ENCODE results near the gene PLXNA4. TPM values are rescaled to one million over a fixed set of nuclear protein-coding genes. Genes with fewer than 3 reads are reported as not detected.
"Not testable (repeated sequence)": the region's sequence is repeated elsewhere in the genome, so short reads cannot be mapped to it uniquely, and the experiment has no call there.

The PLXNA4 gene
- total and polyA plus RNA-seq, 10 donors: 0.15 to 14.7 (median 8.7) TPM

GRCh38 chr7:132393789-132394261 is 182.4 kb downstream of the PLXNA4 start:
- TF ChIP-seq POLR2AphosphoS5 (IDR thresholded peaks at IDR 0.05) (peak in 1 of 3 donors; percentile 40), CTCF (IDR thresholded peaks at IDR 0.05 in 8 of 11, conservative IDR thresholded peaks at IDR 0.05 in 3 of 11) (no peak), POLR2A (IDR thresholded peaks at IDR 0.05) (no peak)
- intact Hi-C loops (cut with DNase I; ENCODE audit: low total_unique reads): no loop called here
- Histone ChIP-seq H3K4me3 (no peak overlapping the region), H3K4me1 (peaks cover 0 to 14% (median 5%) of the 10 kb centered on the region in 6 donors), H3K27me3 (replicated peaks in 1 of 7) (no peaks in the 10 kb centered on the region), H3K27ac (no peak overlapping the region), H3K36me3 (no peaks in the 10 kb centered on the region), H3K9me3 (peaks cover 0 to 4% (median 0%) of the 10 kb centered on the region in 8 donors)
- DNase-seq: peak; percentile 77
- 65 to 70% (median 67%) methylated on average over 9 of the region's 9 CpGs for WGBS, 5 donors

DNA sequence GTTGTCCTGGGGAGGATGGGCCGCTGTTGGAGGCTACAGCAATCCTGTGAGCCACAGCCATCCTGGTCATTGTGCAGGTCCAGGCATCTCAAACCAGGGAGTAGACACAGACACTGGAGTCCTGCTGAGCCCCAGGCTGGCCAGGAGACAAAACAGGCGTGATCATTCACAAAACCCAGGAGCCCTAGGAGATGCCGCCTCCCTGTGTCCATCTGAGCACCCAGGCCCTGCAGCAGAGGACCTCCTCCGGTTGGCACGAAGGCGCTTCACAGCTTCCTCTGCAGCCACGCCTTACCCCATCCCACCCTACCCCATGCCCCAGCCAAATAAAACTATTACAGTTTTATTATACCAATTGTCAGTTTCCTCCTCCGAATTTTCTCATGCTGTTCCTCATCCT is 183.6 kb downstream of the PLXNA4 start:
- TF ChIP-seq POLR2A (IDR thresholded peaks at IDR 0.05) (no peak), CTCF (IDR thresholded peaks at IDR 0.05 in 8 of 11, conservative IDR thresholded peaks at IDR 0.05 in 3 of 11) (no peak)
- Histone ChIP-seq H3K4me1 (peaks cover 0 to 14% (median 5%) of the 10 kb centered on the region in 6 donors), H3K27me3 (replicated peaks in 1 of 7) (no peaks in the 10 kb centered on the region), H3K4me3 (no peak overlapping the region), H3K36me3 (no peaks in the 10 kb centered on the region), H3K27ac (no peak overlapping the region), H3K9me3 (peaks cover 0 to 4% (median 0%) of the 10 kb centered on the region in 8 donors)
- peak; percentile 66 for DNase-seq
- intact Hi-C loops (cut with DNase I; ENCODE audit: low total_unique reads): no loop called here
- 86 to 96% (median 89%) methylated on average over 8 of the region's 8 CpGs for WGBS, 5 donors

DNA sequence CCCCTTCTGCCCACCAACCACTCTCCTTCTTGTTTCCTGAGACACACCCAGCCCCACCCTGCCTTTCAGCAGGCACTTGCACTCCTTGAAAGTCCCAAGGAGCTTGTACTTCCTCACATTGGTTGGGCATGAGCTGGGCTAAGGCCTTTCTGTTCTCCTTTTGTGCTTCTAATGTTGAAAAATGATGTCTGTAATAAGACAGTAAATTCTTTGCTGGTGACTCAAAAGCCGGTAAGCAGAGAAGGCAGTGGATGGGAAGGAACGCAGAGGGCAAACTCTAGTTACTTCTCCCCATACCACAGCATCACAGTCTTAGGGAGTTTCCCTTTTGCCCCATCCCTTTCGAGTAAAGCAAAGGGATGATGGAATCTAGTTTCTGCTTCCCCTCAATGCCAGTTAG is 185.6 kb downstream of the PLXNA4 start:
- Histone ChIP-seq H3K27me3 (replicated peaks in 1 of 7) (peaks cover 0 to 7% (median 0%) of the 10 kb centered on the region in 7 donors), H3K9me3 (peaks cover 0 to 4% (median 0%) of the 10 kb centered on the region in 8 donors), H3K27ac (no peak overlapping the region), H3K4me1 (peaks cover 0 to 17% (median 7%) of the 10 kb centered on the region in 6 donors), H3K4me3 (no peak overlapping the region), H3K36me3 (no peaks in the 10 kb centered on the region)
- no peak for TF ChIP-seq POLR2AphosphoS5 (IDR thresholded peaks at IDR 0.05)
- TF ChIP-seq POLR2A (IDR thresholded peaks at IDR 0.05): no peak
- TF ChIP-seq CTCF (IDR thresholded peaks at IDR 0.05 in 8 of 11, conservative IDR thresholded peaks at IDR 0.05 in 3 of 11): no peak
- intact Hi-C loops (cut with DNase I; ENCODE audit: low total_unique reads): no loop called here
- no peak for DNase-seq
- WGBS, 5 donors: 58 to 78% (median 75%) methylated on average over 3 of the region's 3 CpGs

DNA sequence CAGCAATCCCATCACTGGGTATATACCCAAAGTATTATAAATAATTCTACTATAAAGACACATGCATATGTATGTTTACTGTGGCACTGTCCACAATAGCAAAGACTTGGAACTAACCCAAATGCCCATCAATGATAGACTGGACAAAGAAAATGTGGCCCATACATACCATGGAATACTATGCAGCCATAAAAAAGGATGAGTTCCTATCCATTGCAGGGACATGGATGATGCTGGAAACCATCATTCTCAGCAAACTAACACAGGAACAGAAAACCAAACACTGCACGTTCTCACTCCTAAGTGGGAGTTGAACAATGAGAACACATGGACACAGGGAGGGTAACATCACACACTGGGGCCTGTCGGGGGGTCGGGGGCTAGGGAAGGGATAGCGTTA is 186.2 kb downstream of the PLXNA4 start:
- H3K4me3 ChIP-seq; H3K36me3 ChIP-seq; H3K9me3 ChIP-seq; H3K27ac ChIP-seq; intact Hi-C loops (cut with DNase I; ENCODE audit: low total_unique reads); H3K27me3 ChIP-seq (replicated peaks in 1 of 7): not testable (repeated sequence)
- DNase-seq: peak; percentile 10
- H3K4me1 ChIP-seq: peaks cover 0 to 17% (median 7%) of the 10 kb centered on the region in 6 donors
- WGBS, 5 donors: 86 to 96% (median 90%) methylated on average over 4 of the region's 4 CpGs

- 65 to 100% (median 89%) methylated on average over 1 of the region's 1 CpG for WGBS, 5 donors
- no peak overlapping the region for H3K27ac ChIP-seq
- no peak for TF ChIP-seq POLR2AphosphoS5 (IDR thresholded peaks at IDR 0.05)
- no peak for TF ChIP-seq CTCF (IDR thresholded peaks at IDR 0.05 in 8 of 11, conservative IDR thresholded peaks at IDR 0.05 in 3 of 11)
- no peak for TF ChIP-seq POLR2A (IDR thresholded peaks at IDR 0.05)
- DNase-seq: peak; percentile 8
- peaks cover 0 to 7% (median 0%) of the 10 kb centered on the region in 7 donors for H3K27me3 ChIP-seq (replicated peaks in 1 of 7)
- intact Hi-C loops (cut with DNase I; ENCODE audit: low total_unique reads): no loop called here
- no peak overlapping the region for H3K4me3 ChIP-seq
- peaks cover 0 to 4% (median 0%) of the 10 kb centered on the region in 8 donors for H3K9me3 ChIP-seq
- peaks cover 0 to 9% (median 0%) of the 10 kb centered on the region in 6 donors for H3K4me1 ChIP-seq
- no peaks in the 10 kb centered on the region for H3K36me3 ChIP-seq
Measured at GRCh38 chr7:132388688-132389087, 187.6 kb downstream of the PLXNA4 start.
